ENCODE data around the gene SUGCT. TPM values are rescaled to one million over a fixed set of nuclear protein-coding genes. Genes with fewer than 3 reads are reported as not detected.

The SUGCT gene
- polyA plus RNA-seq, 1 of the 3 experiments (the other 2 are of a cell fraction): 53.7 TPM

- 89% methylated on average over 7 of the region's 7 CpGs for WGBS (ENCODE audit: low lambda C conversion rate)
- Histone ChIP-seq H4K20me1 (ENCODE audit: insufficient read depth) (no peaks in the 10 kb centered on the region), H2AFZ (ENCODE audit: low read depth) (no peak overlapping the region), H3K9me3 (no peaks in the 10 kb centered on the region), H3K4me3 (ENCODE audit: low read depth in 2 of 2, low read length in 1 of 2) (no peak overlapping the region), H3K27ac (ENCODE audit: low read depth in 2 of 2, low read length in 1 of 2) (no peak overlapping the region), H3K4me2 (no peak overlapping the region), H3K9ac (no peak overlapping the region), H3K9me2 (no peaks in the 10 kb centered on the region), H3K36me3 (replicated peaks in 1 of 2; ENCODE audit: control insufficient read depth in 1 of 2, insufficient read depth in 2 of 2, low read length in 1 of 2) (peaks cover 16 to 58% of the 10 kb centered on the region in 2 experiments), H3K79me2 (ENCODE audit: insufficient read depth) (peaks cover 74% of the 10 kb centered on the region; the same call in 1 of the 2 replicates), H3K4me1 (ENCODE audit: control insufficient read depth in 1 of 2, insufficient read depth in 2 of 2, low read depth in 1 of 2, low read length in 1 of 2) (peaks cover 0 to 8% of the 10 kb centered on the region in 2 experiments; a peak in 2 of 4 replicates), H3F3A (replicated peaks; ENCODE audit: insufficient read depth) (peaks cover 14% of the 10 kb centered on the region), H3K27me3 (ENCODE audit: insufficient read depth) (no peaks in the 10 kb centered on the region)
- TF ChIP-seq ZBTB33 (IDR thresholded peaks at IDR 0.05; ENCODE audit: borderline replicate concordance, low read depth) (no peak), RXRA (IDR thresholded peaks at IDR 0.05; ENCODE audit: borderline replicate concordance, low read depth) (no peak), TAF1 (IDR thresholded peaks at IDR 0.05; ENCODE audit: borderline replicate concordance, low read depth, low read length) (no peak), EZH2phosphoT487 (IDR thresholded peaks at IDR 0.05; ENCODE audit: borderline replicate concordance, low read depth) (no peak), IRF3 (IDR thresholded peaks at IDR 0.05; ENCODE audit: low read depth, low read length) (no peak), MEF2A (IDR thresholded peaks at IDR 0.05; ENCODE audit: borderline replicate concordance, low read depth) (no peak)
- CTCF ChIA-PET: interaction anchor here (1.5 kb wide), 1 partner anchor 9 kb away, joined by 5 read pairs; no protein-coding TSS in a partner anchor
- no peak for DNase-seq
- POLR2A ChIA-PET: no interaction called here
Measured at GRCh38 chr7:40598915-40599314, 464.1 kb downstream of the SUGCT start.

GRCh38 chr7:40599836-40600235, 465.0 kb downstream of the SUGCT start:
- peaks cover 75% of the 10 kb centered on the region; the same call in 1 of the 2 replicates for H3K79me2 ChIP-seq (ENCODE audit: insufficient read depth)
- H3K27me3 ChIP-seq (ENCODE audit: insufficient read depth): no peaks in the 10 kb centered on the region
- H3K27ac ChIP-seq (ENCODE audit: low read depth in 2 of 2, low read length in 1 of 2): peak overlapping the region in 1 of 2 experiments; percentile 86; a peak in 2 of 4 replicates
- no peak overlapping the region for H3K9ac ChIP-seq
- no peaks in the 10 kb centered on the region for H3K9me3 ChIP-seq
- 75% methylated on average over 5 of the region's 5 CpGs for whole genome bisulfite sequencing (ENCODE audit: low lambda C conversion rate)
- ChIA-PET CTCF (interaction anchor here (0.6 to 1.7 kb wide), 2 partner anchors 37 to 1104 kb away, joined by 3 to 4 read pairs; no protein-coding TSS in a partner anchor), POLR2A (no interaction called here)
- peaks cover 14% of the 10 kb centered on the region for H3F3A ChIP-seq (replicated peaks; ENCODE audit: insufficient read depth)
- no peaks in the 10 kb centered on the region for H3K9me2 ChIP-seq
- H2AFZ ChIP-seq (ENCODE audit: low read depth): no peak overlapping the region
- no peaks in the 10 kb centered on the region for H4K20me1 ChIP-seq (ENCODE audit: insufficient read depth)
- H3K4me2 ChIP-seq: no peak overlapping the region
- DNase-seq: no peak
- H3K4me1 ChIP-seq (ENCODE audit: control insufficient read depth in 1 of 2, insufficient read depth in 2 of 2, low read depth in 1 of 2, low read length in 1 of 2): peaks cover 0 to 8% of the 10 kb centered on the region in 2 experiments; a peak in 2 of 4 replicates
- TF ChIP-seq CTCF (IDR thresholded peaks at IDR 0.05) (no peak), FOXM1 (IDR thresholded peaks at IDR 0.05; ENCODE audit: low read depth) (no peak), MAX (IDR thresholded peaks at IDR 0.05; ENCODE audit: low read depth) (no peak), TEAD4 (IDR thresholded peaks at IDR 0.05; ENCODE audit: borderline replicate concordance, insufficient read depth) (no peak), TCF12 (IDR thresholded peaks at IDR 0.05) (no peak), USF1 (IDR thresholded peaks at IDR 0.05; ENCODE audit: borderline replicate concordance, low read depth) (no peak), ELF1 (IDR thresholded peaks at IDR 0.05) (no peak), POLR2AphosphoS5 (IDR thresholded peaks at IDR 0.05; ENCODE audit: low read depth, low read length) (no peak), SMC3 (IDR thresholded peaks at IDR 0.05; ENCODE audit: low read depth, low read length) (no peak), PBX3 (IDR thresholded peaks at IDR 0.05) (no peak), ZBTB33 (IDR thresholded peaks at IDR 0.05; ENCODE audit: borderline replicate concordance, low read depth) (no peak), NRF1 (IDR thresholded peaks at IDR 0.05; ENCODE audit: low read depth, low read length) (no peak), CHD2 (IDR thresholded peaks at IDR 0.05; ENCODE audit: low read length, partially characterized antibody) (no peak)
- peaks cover 16 to 58% of the 10 kb centered on the region in 2 experiments for H3K36me3 ChIP-seq (replicated peaks in 1 of 2; ENCODE audit: control insufficient read depth in 1 of 2, insufficient read depth in 2 of 2, low read length in 1 of 2)
- H3K4me3 ChIP-seq (ENCODE audit: low read depth in 2 of 2, low read length in 1 of 2): no peak overlapping the region

Measured in SK-N-SH (cell line).